BJ (cell line): ENCODE results near the gene GALNT17. TPM values are rescaled to one million over a fixed set of nuclear protein-coding genes. Genes with fewer than 3 reads are reported as not detected.

Source experiments
- CTCF ChIA-PET: fragments of 350-600 bp; formaldehyde crosslinking; extraction: SDS; loops from one replicate; lab custom pipeline; 2021; ENCODE audit warnings: antibody characterized with exemption, inconsistent platforms; lab: Yijun Ruan, JAX
- POLR2A ChIA-PET: fragments of 300-600 bp; sonication (Branson Sonifier 250); formaldehyde crosslinking; extraction: SDS; loops from one replicate; lab custom pipeline; 2021; ENCODE audit warnings: antibody characterized with exemption; lab: Charles Lee
- DNase-seq: peaks from one replicate; pipeline ENCODE4 v3.0.0-alpha.2; 2011; ENCODE audit warnings: low read depth
- H3K27me3 ChIP-seq: 2 replicates; pipeline ENCODE4 v1.6.0; 2011; ENCODE audit warnings: low read length; ENCODE audit not compliant: control insufficient read depth, insufficient read depth
- H3K36me3 ChIP-seq: 2 replicates; pipeline ENCODE4 v1.5.1; 2011; ENCODE audit warnings: low read length; ENCODE audit not compliant: control insufficient read depth, insufficient read depth
- H3K4me3 ChIP-seq: 2 replicates; pipeline ENCODE4 v1.5.1; 2011; ENCODE audit warnings: low read depth, mild to moderate bottlenecking, control low read depth, low read length
- CTCF ChIP-seq: IDR thresholded peaks from 2 replicates; pipeline ENCODE4 v1.5.1; 2011; ENCODE audit warnings: low read depth, mild to moderate bottlenecking, control low read depth, inconsistent platforms, low read length, moderate library complexity; ENCODE audit not compliant: insufficient read depth
- polyA plus RNA-seq: library from polyadenylated mRNA; depleted of rRNA; stranded (reverse); fragments of >200 nt; gene quantifications from 2 replicates; pipeline ENCODE4 v1.2.3, GENCODE V29; 2011

The GALNT17 gene
- polyA plus RNA-seq, 1 experiment = not detected

- DNase-seq = no peak
- no peak for TF ChIP-seq CTCF
- H3K27me3 ChIP-seq = no peaks in the 10 kb centered on the region
- POLR2A ChIA-PET = no interaction called here
- H3K36me3 ChIP-seq = no peaks in the 10 kb centered on the region
- CTCF ChIA-PET = no interaction called here
- H3K4me3 ChIP-seq = no peak overlapping the region
Observed at GRCh38 chr7:71547426-71547825, 415.5 kb downstream of the GALNT17 start.

GRCh38 chr7:71548746-71549145, 416.8 kb downstream of the GALNT17 start:
- POLR2A ChIA-PET = no interaction called here
- DNase-seq = no peak
- CTCF ChIA-PET = no interaction called here

GRCh38 chr7:71553306-71553705, 421.4 kb downstream of the GALNT17 start:
- H3K36me3 ChIP-seq = no peaks in the 10 kb centered on the region
- no peak for TF ChIP-seq CTCF
- DNase-seq = no peak
- ChIA-PET CTCF (no interaction called here), POLR2A (no interaction called here)
- H3K4me3 ChIP-seq = no peak overlapping the region
- no peaks in the 10 kb centered on the region for H3K27me3 ChIP-seq

More at GRCh38 chr7:71548746-71549145, 416.8 kb downstream of the GALNT17 start:
- no peaks in the 10 kb centered on the region for H3K36me3 ChIP-seq
- TF ChIP-seq CTCF = no peak
- H3K4me3 ChIP-seq = no peak overlapping the region
- no peaks in the 10 kb centered on the region for H3K27me3 ChIP-seq

- no peak for DNase-seq
- TF ChIP-seq CTCF = no peak
- no peaks in the 10 kb centered on the region for H3K27me3 ChIP-seq
- CTCF ChIA-PET = no interaction called here
- no peaks in the 10 kb centered on the region for H3K36me3 ChIP-seq
- H3K4me3 ChIP-seq = no peak overlapping the region
- POLR2A ChIA-PET = no interaction called here
Observed at GRCh38 chr7:71555758-71556157, 423.8 kb downstream of the GALNT17 start.

GRCh38 chr7:71558806-71559613, 427.1 kb downstream of the GALNT17 start:
- no peak overlapping the region for H3K4me3 ChIP-seq
- POLR2A ChIA-PET = no interaction called here
- no peak for DNase-seq
- TF ChIP-seq CTCF = no peak
- CTCF ChIA-PET = no interaction called here
- no peaks in the 10 kb centered on the region for H3K27me3 ChIP-seq
- H3K36me3 ChIP-seq = no peaks in the 10 kb centered on the region
